ENCODE data around the gene HPCAL1.

DNA sequence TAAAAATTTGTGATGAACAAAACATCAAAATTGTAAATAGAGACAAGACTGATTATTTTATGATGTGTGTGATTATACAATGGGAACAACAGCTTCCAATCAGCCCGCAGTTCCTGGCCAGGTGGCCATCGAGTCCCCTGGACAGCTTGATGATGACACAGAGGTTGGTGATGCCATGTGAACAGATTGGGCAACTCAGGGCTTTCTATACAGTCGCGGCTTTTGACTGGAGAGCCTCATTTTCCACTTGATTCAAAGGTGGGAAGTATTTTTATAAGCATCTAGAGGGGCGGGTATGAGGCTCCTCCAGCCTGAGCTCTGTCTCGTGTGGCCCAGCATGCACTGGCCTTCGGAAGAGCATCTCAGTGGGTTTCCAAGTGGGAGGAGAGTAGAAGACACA, 14.9 kb upstream of the HPCAL1 start:
- TF ChIP-seq, protein P1, sequence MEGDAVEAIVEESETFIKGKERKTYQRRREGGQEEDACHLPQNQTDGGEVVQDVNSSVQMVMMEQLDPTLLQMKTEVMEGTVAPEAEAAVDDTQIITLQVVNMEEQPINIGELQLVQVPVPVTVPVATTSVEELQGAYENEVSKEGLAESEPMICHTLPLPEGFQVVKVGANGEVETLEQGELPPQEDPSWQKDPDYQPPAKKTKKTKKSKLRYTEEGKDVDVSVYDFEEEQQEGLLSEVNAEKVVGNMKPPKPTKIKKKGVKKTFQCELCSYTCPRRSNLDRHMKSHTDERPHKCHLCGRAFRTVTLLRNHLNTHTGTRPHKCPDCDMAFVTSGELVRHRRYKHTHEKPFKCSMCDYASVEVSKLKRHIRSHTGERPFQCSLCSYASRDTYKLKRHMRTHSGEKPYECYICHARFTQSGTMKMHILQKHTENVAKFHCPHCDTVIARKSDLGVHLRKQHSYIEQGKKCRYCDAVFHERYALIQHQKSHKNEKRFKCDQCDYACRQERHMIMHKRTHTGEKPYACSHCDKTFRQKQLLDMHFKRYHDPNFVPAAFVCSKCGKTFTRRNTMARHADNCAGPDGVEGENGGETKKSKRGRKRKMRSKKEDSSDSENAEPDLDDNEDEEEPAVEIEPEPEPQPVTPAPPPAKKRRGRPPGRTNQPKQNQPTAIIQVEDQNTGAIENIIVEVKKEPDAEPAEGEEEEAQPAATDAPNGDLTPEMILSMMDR (IDR thresholded peaks at IDR 0.05; ENCODE audit: low read depth, low read length, poor library complexity, severe bottlenecking) = no peak
- no peak for TF ChIP-seq EZH2phosphoT487 (IDR thresholded peaks at IDR 0.05; ENCODE audit: borderline replicate concordance, low read length)
